ENCODE data around the gene NFIX. TPM values are rescaled to one million over a fixed set of nuclear protein-coding genes. Genes with fewer than 3 reads are reported as not detected.

NFIX gene
- total and polyA plus RNA-seq, 2 experiments from 2014 or later, result not detected

DNA sequence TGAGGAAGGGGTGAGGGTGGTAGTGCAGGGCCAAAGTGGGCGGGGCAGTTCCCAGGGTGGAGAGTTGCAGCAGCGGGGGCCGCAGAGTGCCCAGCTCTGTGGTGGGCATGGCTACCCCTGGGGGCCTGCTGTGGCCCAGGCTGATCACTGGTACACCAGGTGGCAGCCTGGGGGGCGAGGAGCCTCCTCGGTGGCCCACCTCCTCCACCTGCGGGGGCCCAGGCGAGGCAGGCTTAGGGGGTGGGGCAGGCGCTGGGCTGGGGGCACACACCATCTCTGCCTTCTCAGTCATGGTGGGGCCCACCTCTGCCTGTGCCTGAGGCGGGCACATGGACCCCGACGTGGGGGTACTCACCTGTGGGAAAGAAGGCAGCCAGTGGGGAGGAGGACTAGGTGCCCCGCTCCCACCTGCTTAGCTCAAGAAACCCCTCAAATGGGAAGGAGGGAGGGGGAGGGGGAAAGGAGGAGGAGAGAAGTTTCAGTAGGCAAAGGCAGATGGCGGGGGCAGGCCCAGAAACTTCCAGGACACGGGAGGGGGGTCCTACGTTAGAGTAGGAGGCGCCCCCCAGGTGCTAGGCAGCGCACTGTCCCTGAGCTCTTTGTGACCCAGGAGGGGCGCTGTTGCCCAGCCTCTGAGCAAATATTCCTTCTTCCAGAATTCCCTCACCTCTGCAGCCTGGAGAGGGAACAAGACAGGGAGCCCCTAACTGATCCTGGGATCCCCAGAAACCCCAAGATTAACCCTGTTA, 105.7 kb downstream of the NFIX start:
- no peak for DNase-seq (ENCODE audit: low read depth in 1 of 2, low spot score in 1 of 2)
- H3K4me1 ChIP-seq (ENCODE audit: low read depth), result peaks cover 7% of the 10 kb centered on the region
- H3K36me3 ChIP-seq, result no peaks in the 10 kb centered on the region
- H3K4me3 ChIP-seq, result no peak overlapping the region
- H3K9me3 ChIP-seq (ENCODE audit: low read depth), result no peaks in the 10 kb centered on the region
- H3K27me3 ChIP-seq, result peaks cover 59% of the 10 kb centered on the region
- TF ChIP-seq CTCF (IDR thresholded peaks at IDR 0.05; ENCODE audit: low read depth, low read length), result peak; percentile 29
- no peak overlapping the region for H3K27ac ChIP-seq

DNA sequence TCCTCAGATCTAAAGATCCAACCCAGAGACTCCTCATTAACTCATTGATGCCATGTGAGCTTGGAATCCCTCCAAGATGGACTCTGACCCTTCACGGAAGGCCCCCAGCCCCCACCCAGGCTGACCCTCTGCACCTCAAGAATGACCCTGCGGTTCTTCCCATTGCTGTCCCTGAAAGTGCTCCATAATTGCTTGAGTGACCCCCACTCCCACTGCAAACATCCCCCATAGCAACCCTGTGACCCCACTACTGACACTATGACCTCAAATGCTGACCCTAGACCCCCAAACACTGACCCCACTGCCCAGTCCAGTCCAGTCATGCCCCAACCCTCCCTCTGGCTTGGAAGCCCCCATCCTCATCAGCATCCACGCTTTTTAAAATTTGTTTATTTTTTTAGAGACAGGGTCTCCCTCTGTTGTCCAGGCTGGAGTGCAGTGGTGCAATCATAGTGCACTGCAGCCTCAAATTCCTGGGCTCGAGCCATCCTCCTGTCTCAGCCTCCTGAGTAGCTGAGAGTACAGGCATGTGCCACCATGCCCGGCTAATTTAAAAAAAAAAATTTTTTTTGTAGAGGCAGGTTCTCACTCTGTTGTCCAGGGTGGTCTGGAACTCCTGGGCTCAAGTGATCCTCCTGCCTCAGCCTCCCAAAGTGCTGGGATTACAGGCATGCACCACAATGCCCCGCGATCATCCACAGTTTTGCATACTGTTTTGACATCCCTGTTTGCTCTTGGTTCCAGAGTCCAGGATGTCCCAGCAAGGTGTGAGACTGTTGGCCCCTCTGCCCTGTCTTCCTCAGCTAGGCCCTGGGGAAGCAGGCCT, 106.5 kb downstream of the NFIX start:
- Histone ChIP-seq H3K4me1 (ENCODE audit: low read depth) (peaks cover 7% of the 10 kb centered on the region), H3K36me3 (no peaks in the 10 kb centered on the region), H3K27me3 (peaks cover 51% of the 10 kb centered on the region), H3K27ac (no peak overlapping the region), H3K9me3 (ENCODE audit: low read depth) (no peaks in the 10 kb centered on the region), H3K4me3 (no peak overlapping the region)
- no peak for TF ChIP-seq CTCF (IDR thresholded peaks at IDR 0.05; ENCODE audit: low read depth, low read length)
- no peak for DNase-seq (ENCODE audit: low read depth in 1 of 2, low spot score in 1 of 2)

DNA sequence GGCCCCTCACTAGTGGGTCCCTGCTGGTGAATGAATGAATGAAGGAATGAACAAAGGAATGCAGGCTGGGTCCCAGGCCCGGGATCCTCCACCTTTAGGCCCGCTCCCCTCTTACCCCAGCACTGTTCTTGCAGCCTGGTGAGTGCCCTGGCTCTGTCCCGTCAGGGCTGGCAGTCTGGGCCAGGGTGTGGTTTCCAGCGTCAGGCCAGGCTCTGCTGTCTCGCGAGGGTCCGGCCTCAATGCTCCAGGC, 107.1 kb downstream of the NFIX start:
- peak overlapping the region; percentile 8 for H3K4me3 ChIP-seq
- no peak for DNase-seq (ENCODE audit: low read depth in 1 of 2, low spot score in 1 of 2)
- H3K9me3 ChIP-seq (ENCODE audit: low read depth), result no peaks in the 10 kb centered on the region
- no peak for TF ChIP-seq CTCF (IDR thresholded peaks at IDR 0.05; ENCODE audit: low read depth, low read length)
- H3K4me1 ChIP-seq (ENCODE audit: low read depth), result peaks cover 7% of the 10 kb centered on the region
- H3K36me3 ChIP-seq, result no peaks in the 10 kb centered on the region
- H3K27ac ChIP-seq, result no peak overlapping the region
- peaks cover 45% of the 10 kb centered on the region for H3K27me3 ChIP-seq

GRCh38 chr19:13102666-13103580, 107.6 kb downstream of the NFIX start, which contains the start of gene LYL1:
LYL1 (minus strand) TSS chr19:13102858; CDS start chr19:13101171, 1,687 bp downstream.
- H3K27ac ChIP-seq, result no peak within 1 kb of the TSS
- peaks cover 7% of the 10 kb centered on the region for H3K4me1 ChIP-seq (ENCODE audit: low read depth)
- no peak for TF ChIP-seq CTCF (IDR thresholded peaks at IDR 0.05; ENCODE audit: low read depth, low read length)
- no peaks in the 10 kb centered on the region for H3K9me3 ChIP-seq (ENCODE audit: low read depth)
- peak within 1 kb of the TSS; percentile 8 for H3K4me3 ChIP-seq
- H3K36me3 ChIP-seq, result no peaks in the 10 kb centered on the region
- peak; percentile 84 to 89 for DNase-seq (ENCODE audit: low read depth in 1 of 2, low spot score in 1 of 2)
- H3K27me3 ChIP-seq, result peaks cover 39% of the 10 kb centered on the region

DNA sequence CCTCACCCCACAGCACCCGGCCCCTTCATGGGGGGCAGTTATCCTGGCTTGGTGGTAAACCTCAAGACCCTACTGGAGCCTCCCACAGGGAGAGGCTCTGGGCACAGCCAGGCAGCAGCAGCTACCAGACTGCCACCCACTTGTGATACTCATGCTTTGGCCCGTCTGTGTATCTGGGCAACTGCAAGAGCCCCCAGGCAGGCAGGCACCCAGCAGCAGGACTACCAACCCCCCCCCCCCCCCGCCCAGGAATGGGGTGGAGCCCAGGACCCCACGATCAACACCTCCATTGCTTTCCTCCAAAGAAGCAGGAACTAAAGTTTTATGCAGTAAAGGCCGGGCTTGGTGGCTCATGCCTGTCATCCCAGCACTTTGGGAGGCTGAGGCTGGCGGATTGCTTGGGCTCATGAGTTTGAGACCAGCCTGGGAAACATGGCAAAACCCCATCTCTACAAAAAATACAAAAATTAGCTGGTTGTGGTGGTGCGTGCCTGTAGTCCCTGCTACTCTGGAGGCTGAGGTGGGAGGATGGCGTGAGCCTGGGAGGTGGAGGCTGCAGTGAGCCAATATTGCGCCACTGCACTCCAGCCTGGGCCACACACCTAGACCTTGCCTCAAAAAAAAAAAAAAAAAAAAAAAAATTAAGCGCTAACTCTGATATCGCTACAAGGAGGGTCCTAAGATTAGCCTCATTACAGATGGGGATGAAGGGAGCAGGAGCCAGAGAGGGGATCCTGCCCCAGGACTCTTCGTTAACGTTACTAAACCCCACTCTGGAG, 108.5 kb downstream of the NFIX start:
- H3K27me3 ChIP-seq, result peaks cover 31% of the 10 kb centered on the region
- no peaks in the 10 kb centered on the region for H3K36me3 ChIP-seq
- H3K4me1 ChIP-seq (ENCODE audit: low read depth), result peaks cover 7% of the 10 kb centered on the region
- no peaks in the 10 kb centered on the region for H3K9me3 ChIP-seq (ENCODE audit: low read depth)
- no peak overlapping the region for H3K4me3 ChIP-seq
- no peak for DNase-seq (ENCODE audit: low read depth in 1 of 2, low spot score in 1 of 2)
- TF ChIP-seq CTCF (IDR thresholded peaks at IDR 0.05; ENCODE audit: low read depth, low read length), result no peak
- H3K27ac ChIP-seq, result no peak overlapping the region

Data from cardiac muscle cell (in vitro differentiated cells and primary cell).